ENCODE measurements around the gene WSB2. TPM values are rescaled to one million over a fixed set of nuclear protein-coding genes. Genes with fewer than 3 reads are reported as not detected.

Gene WSB2
- total and polyA plus RNA-seq, 9 of the 15 experiments (the other 6 are each of a cell fraction or from before 2014, with no cell fraction given), result 31.4 to 77.6 (median 52.6) TPM

DNA sequence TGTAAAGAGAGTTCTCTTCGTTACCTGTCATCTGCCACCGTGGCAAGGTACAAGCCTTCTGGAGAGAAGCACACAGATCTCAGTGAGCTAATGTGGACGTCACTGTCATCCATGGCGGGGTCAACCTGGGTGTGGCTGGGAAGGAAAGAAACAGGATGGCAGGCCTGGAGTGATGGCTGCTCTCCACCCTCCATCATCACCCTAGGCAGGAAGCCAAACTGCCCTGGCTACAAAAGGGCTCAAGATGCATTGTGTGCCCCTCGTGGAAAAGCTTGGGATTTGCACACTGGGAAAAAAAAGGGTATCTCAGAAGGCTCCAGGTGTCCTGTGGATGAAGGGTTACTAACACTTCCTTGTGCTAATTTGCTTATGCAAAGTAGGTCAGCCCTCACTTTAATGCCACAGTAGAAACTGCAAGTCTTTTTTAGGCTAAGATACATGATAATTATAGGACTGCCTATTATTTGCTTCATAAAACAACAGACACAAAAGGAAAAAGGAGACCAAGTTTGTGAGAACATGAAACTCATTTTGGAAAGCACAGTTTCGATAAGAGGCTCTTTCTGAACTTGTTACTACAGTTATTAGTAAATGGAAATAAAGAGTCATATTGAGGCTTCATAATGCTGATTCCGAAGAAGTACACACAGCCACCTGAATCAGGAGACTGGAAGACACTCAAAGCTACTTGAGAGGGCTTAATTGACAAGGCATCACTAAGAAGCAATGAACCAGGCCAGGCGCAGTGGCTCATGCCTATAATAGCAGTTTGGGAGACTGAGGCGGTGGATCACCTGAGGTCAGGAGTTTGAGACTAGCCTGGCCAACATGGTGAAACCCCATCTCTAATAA is 25.6 kb downstream of the WSB2 start (continued):
- TF ChIP-seq, protein P1, sequence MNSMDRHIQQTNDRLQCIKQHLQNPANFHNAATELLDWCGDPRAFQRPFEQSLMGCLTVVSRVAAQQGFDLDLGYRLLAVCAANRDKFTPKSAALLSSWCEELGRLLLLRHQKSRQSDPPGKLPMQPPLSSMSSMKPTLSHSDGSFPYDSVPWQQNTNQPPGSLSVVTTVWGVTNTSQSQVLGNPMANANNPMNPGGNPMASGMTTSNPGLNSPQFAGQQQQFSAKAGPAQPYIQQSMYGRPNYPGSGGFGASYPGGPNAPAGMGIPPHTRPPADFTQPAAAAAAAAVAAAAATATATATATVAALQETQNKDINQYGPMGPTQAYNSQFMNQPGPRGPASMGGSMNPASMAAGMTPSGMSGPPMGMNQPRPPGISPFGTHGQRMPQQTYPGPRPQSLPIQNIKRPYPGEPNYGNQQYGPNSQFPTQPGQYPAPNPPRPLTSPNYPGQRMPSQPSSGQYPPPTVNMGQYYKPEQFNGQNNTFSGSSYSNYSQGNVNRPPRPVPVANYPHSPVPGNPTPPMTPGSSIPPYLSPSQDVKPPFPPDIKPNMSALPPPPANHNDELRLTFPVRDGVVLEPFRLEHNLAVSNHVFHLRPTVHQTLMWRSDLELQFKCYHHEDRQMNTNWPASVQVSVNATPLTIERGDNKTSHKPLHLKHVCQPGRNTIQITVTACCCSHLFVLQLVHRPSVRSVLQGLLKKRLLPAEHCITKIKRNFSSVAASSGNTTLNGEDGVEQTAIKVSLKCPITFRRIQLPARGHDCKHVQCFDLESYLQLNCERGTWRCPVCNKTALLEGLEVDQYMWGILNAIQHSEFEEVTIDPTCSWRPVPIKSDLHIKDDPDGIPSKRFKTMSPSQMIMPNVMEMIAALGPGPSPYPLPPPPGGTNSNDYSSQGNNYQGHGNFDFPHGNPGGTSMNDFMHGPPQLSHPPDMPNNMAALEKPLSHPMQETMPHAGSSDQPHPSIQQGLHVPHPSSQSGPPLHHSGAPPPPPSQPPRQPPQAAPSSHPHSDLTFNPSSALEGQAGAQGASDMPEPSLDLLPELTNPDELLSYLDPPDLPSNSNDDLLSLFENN (IDR thresholded peaks at IDR 0.05; ENCODE audit: low read depth in 2 of 2, low read length in 2 of 2), result no peak

DNA sequence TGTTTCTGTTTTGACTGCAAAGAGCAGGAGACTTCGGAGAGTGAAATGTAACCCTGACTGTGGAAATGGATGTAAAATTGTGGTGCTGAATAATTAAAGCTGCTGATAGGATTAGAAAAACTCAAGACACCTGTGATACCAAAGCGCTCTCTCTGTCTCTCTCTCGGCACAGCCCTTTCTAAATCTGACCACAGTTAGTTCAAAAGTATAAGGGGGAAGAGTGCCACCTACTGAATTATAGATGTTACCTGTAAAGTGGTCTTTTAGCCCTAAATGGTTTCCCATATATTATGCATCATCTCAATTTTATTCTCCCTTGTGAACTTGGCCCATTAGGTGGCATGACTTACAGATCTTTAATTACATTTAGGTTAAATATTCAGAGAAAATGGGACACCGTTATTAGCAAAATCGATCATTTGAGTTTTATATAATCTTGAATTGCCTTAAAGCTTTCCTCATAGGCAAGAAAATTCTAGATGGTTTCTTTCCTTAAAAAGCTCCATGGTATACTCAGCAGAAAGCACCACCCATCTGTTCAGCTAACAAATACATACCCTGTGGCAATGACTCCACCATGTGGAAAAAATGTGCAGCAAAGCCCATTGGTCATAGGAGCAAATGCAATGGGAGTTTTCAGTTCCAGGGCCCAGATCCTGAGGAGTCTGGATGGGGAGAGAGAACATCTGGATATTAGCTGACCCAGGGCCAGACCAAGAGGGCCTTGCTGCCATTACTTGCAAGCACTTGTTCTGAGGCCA is 26.4 kb downstream of the WSB2 start:
- Histone ChIP-seq H3K36me3 (ENCODE audit: control insufficient read depth, insufficient read depth, low read length) (peaks cover 95% of the 10 kb centered on the region), H3K79me2 (ENCODE audit: control insufficient read depth, insufficient read depth, low read length) (no peaks in the 10 kb centered on the region), H3K4me3 (no peak overlapping the region), H3K9me1 (ENCODE audit: control insufficient read depth, insufficient read depth, low read length) (no peaks in the 10 kb centered on the region), H3K9me3 (replicated peaks; ENCODE audit: control insufficient read depth, insufficient read depth, low read depth, low read length) (no peaks in the 10 kb centered on the region), H3K27ac (ENCODE audit: extremely low read depth, low read depth, low read length) (no peak overlapping the region), H3K4me1 (replicated peaks in 1 of 2; ENCODE audit: control insufficient read depth in 2 of 2, insufficient read depth in 2 of 2, low read length in 2 of 2) (no peaks in the 10 kb centered on the region; a peak in 1 of 5 replicates), H3K9ac (ENCODE audit: insufficient read depth in 1 of 2, low read depth in 2 of 2, low read length in 2 of 2) (no peak overlapping the region), H3K27me3 (ENCODE audit: control insufficient read depth in 2 of 2, insufficient read depth in 2 of 2, low read length in 2 of 2) (no peaks in the 10 kb centered on the region), H3K4me2 (ENCODE audit: insufficient read depth, low read length) (no peak overlapping the region), H2AFZ (ENCODE audit: low read depth, low read length) (no peak overlapping the region), H4K20me1 (replicated peaks; ENCODE audit: control insufficient read depth, insufficient read depth, low read length) (no peaks in the 10 kb centered on the region; the same call in 1 of the 2 replicates)
- DNase-seq (ENCODE audit: extremely low read depth in 1 of 4, low spot score in 3 of 4) (peak in 2 of 4 experiments; percentile 22 to 29), FAIRE-seq (peak; percentile 51), ATAC-seq (peak; percentile 75)
- POLR2A ChIA-PET, result interaction anchor here (0.6 to 1.9 kb wide), 5 partner anchors 10 to 1137 kb away, joined by 3 to 7 read pairs (median 5); no protein-coding TSS in a partner anchor
- no TSS peak for BruUV-seq (replicated peaks)
- 94% methylated on average over 5 of the region's 5 CpGs for WGBS (ENCODE audit: insufficient coverage, low coverage, missing lambda C conversion rate)
- in situ Hi-C loops (cut with MboI) (no loop called here), intact Hi-C loops (cut with micrococcal nuclease) (loop anchor here (2.0 kb wide), 1 partner anchor 160 kb away; no protein-coding TSS in a partner anchor)
- CTCF ChIA-PET (ENCODE audit: low intra/inter-chr PET ratio), result interaction anchor here (3.4 kb wide), 1 partner anchor 160 kb away, joined by 23 read pairs; no protein-coding TSS in a partner anchor
- TF ChIP-seq, protein P2, sequence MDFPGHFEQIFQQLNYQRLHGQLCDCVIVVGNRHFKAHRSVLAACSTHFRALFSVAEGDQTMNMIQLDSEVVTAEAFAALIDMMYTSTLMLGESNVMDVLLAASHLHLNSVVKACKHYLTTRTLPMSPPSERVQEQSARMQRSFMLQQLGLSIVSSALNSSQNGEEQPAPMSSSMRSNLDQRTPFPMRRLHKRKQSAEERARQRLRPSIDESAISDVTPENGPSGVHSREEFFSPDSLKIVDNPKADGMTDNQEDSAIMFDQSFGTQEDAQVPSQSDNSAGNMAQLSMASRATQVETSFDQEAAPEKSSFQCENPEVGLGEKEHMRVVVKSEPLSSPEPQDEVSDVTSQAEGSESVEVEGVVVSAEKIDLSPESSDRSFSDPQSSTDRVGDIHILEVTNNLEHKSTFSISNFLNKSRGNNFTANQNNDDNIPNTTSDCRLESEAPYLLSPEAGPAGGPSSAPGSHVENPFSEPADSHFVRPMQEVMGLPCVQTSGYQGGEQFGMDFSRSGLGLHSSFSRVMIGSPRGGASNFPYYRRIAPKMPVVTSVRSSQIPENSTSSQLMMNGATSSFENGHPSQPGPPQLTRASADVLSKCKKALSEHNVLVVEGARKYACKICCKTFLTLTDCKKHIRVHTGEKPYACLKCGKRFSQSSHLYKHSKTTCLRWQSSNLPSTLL (IDR thresholded peaks at IDR 0.05), result no peak
- no peak for TF ChIP-seq IRF2 (CRISPR knock-in tag; IDR thresholded peaks at IDR 0.05)
- peak in 1 of 2 experiments; percentile 42; a peak in 1 of 4 replicates for TF ChIP-seq RAD21 (CRISPR knock-in tag; conservative IDR thresholded peaks at IDR 0.05 in 1 of 2, IDR thresholded peaks at IDR 0.05 in 1 of 2)
- TF ChIP-seq ZNF23 (CRISPR knock-in tag; IDR thresholded peaks at IDR 0.05), result no peak
- TF ChIP-seq, protein P3, sequence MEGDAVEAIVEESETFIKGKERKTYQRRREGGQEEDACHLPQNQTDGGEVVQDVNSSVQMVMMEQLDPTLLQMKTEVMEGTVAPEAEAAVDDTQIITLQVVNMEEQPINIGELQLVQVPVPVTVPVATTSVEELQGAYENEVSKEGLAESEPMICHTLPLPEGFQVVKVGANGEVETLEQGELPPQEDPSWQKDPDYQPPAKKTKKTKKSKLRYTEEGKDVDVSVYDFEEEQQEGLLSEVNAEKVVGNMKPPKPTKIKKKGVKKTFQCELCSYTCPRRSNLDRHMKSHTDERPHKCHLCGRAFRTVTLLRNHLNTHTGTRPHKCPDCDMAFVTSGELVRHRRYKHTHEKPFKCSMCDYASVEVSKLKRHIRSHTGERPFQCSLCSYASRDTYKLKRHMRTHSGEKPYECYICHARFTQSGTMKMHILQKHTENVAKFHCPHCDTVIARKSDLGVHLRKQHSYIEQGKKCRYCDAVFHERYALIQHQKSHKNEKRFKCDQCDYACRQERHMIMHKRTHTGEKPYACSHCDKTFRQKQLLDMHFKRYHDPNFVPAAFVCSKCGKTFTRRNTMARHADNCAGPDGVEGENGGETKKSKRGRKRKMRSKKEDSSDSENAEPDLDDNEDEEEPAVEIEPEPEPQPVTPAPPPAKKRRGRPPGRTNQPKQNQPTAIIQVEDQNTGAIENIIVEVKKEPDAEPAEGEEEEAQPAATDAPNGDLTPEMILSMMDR (IDR thresholded peaks at IDR 0.05 in 2 of 3, conservative IDR thresholded peaks at IDR 0.05 in 1 of 3; ENCODE audit: insufficient read depth in 2 of 3, low read depth in 1 of 3, low read length in 3 of 3), result peak; percentile 35 to 50 (median 44); a peak in 4 of 6 replicates
- TF ChIP-seq KLF10 (CRISPR knock-in tag; IDR thresholded peaks at IDR 0.05), result no peak
- no peak for TF ChIP-seq DNMT1 (IDR thresholded peaks at IDR 0.05)

Data from K562 (cell line).